Stomach (tissue), 9 donors: ENCODE measurements around the gene HSPB9. TPM values are rescaled to one million over a fixed set of nuclear protein-coding genes. Genes with fewer than 3 reads are reported as not detected.
A peak's percentile ranks its signal among the peaks of the same experiment; 100 is the strongest.

Source experiments
- DNase-seq, 2 donors: peaks; one replicate each; pipeline versions ENCODE4 v3.0.0 to v3.0.0-alpha.2; 2013 to 2019
- H3K27ac ChIP-seq, 5 donors: fragments of 200-600 bp in 4 of 5; sonication (generic) in 4 of 5; one replicate each; pipeline ENCODE4 v1.5.1; 2013 to 2019; ENCODE audit warnings: mild to moderate bottlenecking in 1 of 5, moderate library complexity in 1 of 5
- H3K27me3 ChIP-seq, 3 donors: fragments of 200-600 bp; sonication (generic); one replicate each; pipeline ENCODE4 v1.5.1; 2017 to 2019; ENCODE audit warnings: mixed run types in 1 of 3
- H3K36me3 ChIP-seq, 4 donors: fragments of 200-600 bp; sonication (generic); 1 replicate in 3 of 4; 2 replicates in 1 of 4; pipeline ENCODE4 v1.5.1; 2016 to 2019
- H3K4me1 ChIP-seq, 4 donors: fragments of 200-600 bp; sonication (generic); one replicate each; pipeline ENCODE4 v1.5.1; 2016 to 2019
- H3K4me3 ChIP-seq, 4 donors: fragments of 200-600 bp; sonication (generic) in 3 of 4; one replicate each; pipeline ENCODE4 v1.5.1; 2016 to 2019; ENCODE audit warnings: mild to moderate bottlenecking in 1 of 4
- H3K9me3 ChIP-seq, 4 donors: fragments of 200-600 bp; sonication (generic); one replicate each; pipeline ENCODE4 v1.5.1; 2016 to 2019
- CTCF ChIP-seq, 7 experiments: fragments of 450-650 bp in 4 of 7; fragments of 200-600 bp in 3 of 7; sonication (generic) in 3 of 7; IDR thresholded peaks; one replicate each; pipeline ENCODE4 v1.5.1; 2016 to 2019; ENCODE audit warnings: antibody characterized with exemption in 7 of 7, control low read depth in 2 of 7, mild to moderate bottlenecking in 1 of 7
- EP300 ChIP-seq: sonication (generic); formaldehyde crosslinking; IDR thresholded peaks from one replicate; pipeline ENCODE4 v1.6.1; 2017; ENCODE audit warnings: antibody characterized with exemption
- POLR2A ChIP-seq, 4 donors: fragments of 450-650 bp; IDR thresholded peaks; one replicate each; pipeline ENCODE4 v1.6.1; 2016; ENCODE audit warnings: antibody characterized with exemption in 4 of 4, control low read depth in 2 of 4, mild to moderate bottlenecking in 1 of 4, moderate library complexity in 1 of 4
- POLR2AphosphoS5 ChIP-seq, 3 donors: sonication (generic); formaldehyde crosslinking; IDR thresholded peaks; one replicate each; pipeline ENCODE4 v1.6.1; 2016; ENCODE audit warnings: antibody characterized with exemption in 3 of 3
- WGBS, 5 donors: extraction: QIAGEN DNeasy Blood & Tissue Kit in 3 of 5; methylation state at CpG; one replicate each; pipeline versions ENCODE4 v1.1.5 to v1.1.7; 2013 to 2018; 5-methylcytosine and 5-hydroxymethylcytosine counted together
- intact Hi-C: fragments of 100-400 bp; cut with DNase I; formaldehyde crosslinking; loops from one replicate; pipeline ENCODE4 v1.15.1; 2023; ENCODE audit warnings: low total_unique reads
- polyA plus RNA-seq, 3 donors: library from polyadenylated mRNA; stranded (reverse); fragments of 200-250 nt; gene quantifications; one replicate each; pipeline ENCODE4 v1.2.3, GENCODE V29; 2013
- total RNA-seq, 5 donors: library from RNA; depleted of rRNA; stranded (reverse); fragments of >200 nt; gene quantifications; one replicate each; pipeline versions ENCODE4 v1.1.0 to v1.2.3, GENCODE V29; 2014 to 2016
- donor health status: healthy with polysubstance abuse.
- donor health status: Bipolar disorder and iron deficiency.
- donor health status: healthy.

HSPB9 gene
- total and polyA plus RNA-seq, 8 donors = 0.25 to 0.61 (median 0.35) TPM; not detected in 5

GRCh38 chr17:42112552-42113176 is 9.9 kb upstream of the HSPB9 start, which contains the start of gene DHX58:
Gene DHX58 (minus strand): TSS chr17:42112714. CDS start chr17:42111892, 822 bp downstream.
- DNase-seq = peak; percentile 81 to 96
- Histone ChIP-seq H3K4me3 (peak within 1 kb of the TSS; percentile 53 to 65 (median 60)), H3K9me3 (no peaks in the 10 kb centered on the region), H3K4me1 (peaks cover 18 to 45% (median 35%) of the 10 kb centered on the region in 4 donors), H3K36me3 (peaks cover 5 to 61% (median 49%) of the 10 kb centered on the region in 4 donors), H3K27ac (peak within 1 kb of the TSS; percentile 92 to 96 (median 92)), H3K27me3 (no peaks in the 10 kb centered on the region)
- 1 to 2% (median 1%) methylated on average over 10 of the region's 10 CpGs for WGBS, 5 donors
- intact Hi-C loops = loop anchor here (5.0 kb wide), 1 partner anchor 90 kb away; the partner anchor contains the start of gene NKIRAS2
- TF ChIP-seq CTCF (IDR thresholded peaks at IDR 0.05) (peak in 1 of 7 experiments; percentile 13), EP300 (no peak), POLR2AphosphoS5 (IDR thresholded peaks at IDR 0.05) (peak; percentile 51 to 90 (median 90)), POLR2A (IDR thresholded peaks at IDR 0.05) (no peak)

- intact Hi-C loops = loop anchor here (5.0 kb wide), 1 partner anchor 91 kb away; the partner anchor contains the start of gene NKIRAS2
- no peaks in the 10 kb centered on the region for H3K27me3 ChIP-seq
- H3K27ac ChIP-seq = peak overlapping the region; percentile 92 to 96 (median 92)
- H3K4me3 ChIP-seq = peak overlapping the region in 1 of 4 donors; percentile 65
- no peaks in the 10 kb centered on the region for H3K9me3 ChIP-seq
- peaks cover 18 to 40% (median 29%) of the 10 kb centered on the region in 4 donors for H3K4me1 ChIP-seq
- TF ChIP-seq CTCF (IDR thresholded peaks at IDR 0.05) (no peak), EP300 (no peak), POLR2AphosphoS5 (IDR thresholded peaks at IDR 0.05) (no peak), POLR2A (IDR thresholded peaks at IDR 0.05) (no peak)
- no peak for DNase-seq
- WGBS, 5 donors = 86 to 90% (median 88%) methylated on average over 24 to 28 of the region's 28 CpGs
- H3K36me3 ChIP-seq = peaks cover 5 to 67% (median 51%) of the 10 kb centered on the region in 4 donors
Measured at GRCh38 chr17:42113293-42114069, 9.1 kb upstream of the HSPB9 start.

GRCh38 chr17:42114118-42114517 is 8.5 kb upstream of the HSPB9 start:
- Histone ChIP-seq H3K27ac (peak overlapping the region in 2 of 5 donors; percentile 92), H3K4me1 (peaks cover 18 to 40% (median 29%) of the 10 kb centered on the region in 4 donors), H3K36me3 (peaks cover 5 to 61% (median 50%) of the 10 kb centered on the region in 4 donors), H3K9me3 (no peaks in the 10 kb centered on the region), H3K4me3 (no peak overlapping the region), H3K27me3 (no peaks in the 10 kb centered on the region)
- intact Hi-C loops = loop anchor here (5.0 kb wide), 1 partner anchor 92 kb away; the partner anchor contains the start of gene NKIRAS2
- no peak for TF ChIP-seq POLR2A (IDR thresholded peaks at IDR 0.05)
- no peak for TF ChIP-seq POLR2AphosphoS5 (IDR thresholded peaks at IDR 0.05)
- no peak for TF ChIP-seq CTCF (IDR thresholded peaks at IDR 0.05)
- TF ChIP-seq EP300 = no peak
- DNase-seq = no peak
- WGBS, 5 donors = 88 to 94% (median 94%) methylated on average over 8 to 9 of the region's 9 CpGs

DNA sequence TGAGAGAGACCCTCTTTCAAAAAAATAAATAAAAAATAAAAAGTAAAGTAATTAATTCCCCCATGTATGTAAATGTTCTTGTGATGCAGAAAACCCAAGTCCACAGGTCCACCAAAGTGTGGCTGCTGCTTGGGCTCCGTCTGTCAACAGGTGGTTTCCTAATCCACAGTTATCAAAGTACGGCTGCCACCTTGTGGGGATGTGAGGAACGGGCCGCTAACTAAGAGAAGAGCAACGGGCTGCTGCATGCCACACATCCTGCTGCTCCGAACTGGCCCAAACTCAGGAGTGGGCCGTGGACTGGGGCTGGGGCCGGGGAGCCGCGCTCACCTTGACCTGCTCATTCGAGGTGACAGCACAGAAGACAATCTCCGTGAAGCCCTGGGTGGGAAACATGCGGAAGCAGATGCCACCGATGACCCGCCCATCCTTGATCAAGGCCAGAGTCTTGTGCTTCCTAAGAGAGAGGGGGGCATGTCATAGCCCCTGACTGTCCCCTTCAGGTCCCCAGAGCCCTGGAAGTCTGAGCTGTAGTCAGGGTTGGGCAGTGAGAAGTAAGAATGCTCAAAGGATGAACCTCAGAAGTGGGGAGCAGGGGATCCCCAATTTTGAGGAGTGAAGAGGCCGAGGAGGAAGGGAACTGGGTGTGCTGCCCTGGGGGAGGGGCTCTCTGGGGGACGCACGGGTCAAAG is 5.8 kb upstream of the HSPB9 start:
- intact Hi-C loops = loop anchor here (5.0 kb wide), 1 partner anchor 155 kb away; no protein-coding TSS in a partner anchor
- Histone ChIP-seq H3K27ac (no peak overlapping the region), H3K4me1 (peaks cover 25 to 50% (median 40%) of the 10 kb centered on the region in 4 donors), H3K36me3 (peaks cover 5 to 55% (median 45%) of the 10 kb centered on the region in 4 donors), H3K4me3 (no peak overlapping the region), H3K27me3 (no peaks in the 10 kb centered on the region), H3K9me3 (no peaks in the 10 kb centered on the region)
- 30 to 42% (median 32%) methylated on average over 13 to 18 of the region's 18 CpGs for WGBS, 5 donors
- DNase-seq = peak; percentile 91 to 94
- TF ChIP-seq EP300 (no peak), CTCF (IDR thresholded peaks at IDR 0.05) (peak in 5 of 7 experiments; percentile 56 to 87 (median 80)), POLR2AphosphoS5 (IDR thresholded peaks at IDR 0.05) (peak in 1 of 3 donors; percentile 68)
